ENCODE results near the gene PLA2G4E. TPM values are rescaled to one million over a fixed set of nuclear protein-coding genes. Genes with fewer than 3 reads are reported as not detected.

Gene PLA2G4E
- total RNA-seq, 2 donors from 2014 or later = 0.11 TPM; not detected in 1

DNA sequence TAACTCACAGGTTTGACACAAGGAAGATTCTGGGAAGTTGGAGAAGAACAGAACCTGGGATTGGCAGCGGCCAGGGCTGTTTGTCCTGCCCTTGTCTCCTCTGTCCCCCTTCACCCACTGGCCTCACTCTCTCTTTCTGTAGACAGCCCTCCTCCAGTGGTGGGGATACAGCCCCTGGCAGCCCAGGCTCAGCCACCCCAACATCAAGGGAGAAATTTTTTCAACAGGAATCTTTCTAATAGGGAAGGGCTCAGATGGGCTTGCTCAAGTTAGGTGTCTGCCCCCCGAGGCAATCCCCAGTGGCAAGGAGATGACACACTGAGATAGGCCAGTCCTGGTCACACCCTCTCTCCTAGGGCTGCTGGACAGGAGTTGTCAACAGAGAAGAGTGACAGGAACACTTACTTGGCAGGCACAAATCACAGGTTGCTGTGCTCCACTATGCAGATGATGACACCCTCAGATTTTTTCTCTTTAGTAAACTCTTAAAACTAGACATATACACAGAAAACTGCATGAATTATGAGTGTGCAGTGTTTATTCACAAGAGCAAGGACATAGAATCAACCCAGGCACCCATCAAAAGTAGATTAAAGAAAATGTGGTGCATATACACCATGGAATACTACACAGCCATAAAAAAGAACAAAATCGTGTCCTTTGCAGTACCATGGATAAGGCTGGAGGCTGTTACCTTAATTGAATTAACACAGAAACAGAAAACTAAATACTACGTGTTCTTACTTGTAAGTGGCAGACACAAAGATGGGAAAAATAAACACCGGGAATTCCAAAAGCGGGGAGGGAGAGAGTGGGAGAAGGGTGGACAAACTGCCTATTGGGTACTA, 37.2 kb upstream of the PLA2G4E start:
- Histone ChIP-seq H3K27me3 (no peaks in the 10 kb centered on the region), H3K36me3 (no peaks in the 10 kb centered on the region), H3K27ac (no peak overlapping the region), H3K4me1 (peaks cover 0 to 20% of the 10 kb centered on the region in 2 donors), H3K4me3 (no peak overlapping the region), H3K9me3 (no peaks in the 10 kb centered on the region)
- TF ChIP-seq, protein P1, sequence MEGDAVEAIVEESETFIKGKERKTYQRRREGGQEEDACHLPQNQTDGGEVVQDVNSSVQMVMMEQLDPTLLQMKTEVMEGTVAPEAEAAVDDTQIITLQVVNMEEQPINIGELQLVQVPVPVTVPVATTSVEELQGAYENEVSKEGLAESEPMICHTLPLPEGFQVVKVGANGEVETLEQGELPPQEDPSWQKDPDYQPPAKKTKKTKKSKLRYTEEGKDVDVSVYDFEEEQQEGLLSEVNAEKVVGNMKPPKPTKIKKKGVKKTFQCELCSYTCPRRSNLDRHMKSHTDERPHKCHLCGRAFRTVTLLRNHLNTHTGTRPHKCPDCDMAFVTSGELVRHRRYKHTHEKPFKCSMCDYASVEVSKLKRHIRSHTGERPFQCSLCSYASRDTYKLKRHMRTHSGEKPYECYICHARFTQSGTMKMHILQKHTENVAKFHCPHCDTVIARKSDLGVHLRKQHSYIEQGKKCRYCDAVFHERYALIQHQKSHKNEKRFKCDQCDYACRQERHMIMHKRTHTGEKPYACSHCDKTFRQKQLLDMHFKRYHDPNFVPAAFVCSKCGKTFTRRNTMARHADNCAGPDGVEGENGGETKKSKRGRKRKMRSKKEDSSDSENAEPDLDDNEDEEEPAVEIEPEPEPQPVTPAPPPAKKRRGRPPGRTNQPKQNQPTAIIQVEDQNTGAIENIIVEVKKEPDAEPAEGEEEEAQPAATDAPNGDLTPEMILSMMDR (IDR thresholded peaks at IDR 0.05) = no peak
- DNase-seq (ENCODE audit: low spot score) = peak; percentile 54

DNA sequence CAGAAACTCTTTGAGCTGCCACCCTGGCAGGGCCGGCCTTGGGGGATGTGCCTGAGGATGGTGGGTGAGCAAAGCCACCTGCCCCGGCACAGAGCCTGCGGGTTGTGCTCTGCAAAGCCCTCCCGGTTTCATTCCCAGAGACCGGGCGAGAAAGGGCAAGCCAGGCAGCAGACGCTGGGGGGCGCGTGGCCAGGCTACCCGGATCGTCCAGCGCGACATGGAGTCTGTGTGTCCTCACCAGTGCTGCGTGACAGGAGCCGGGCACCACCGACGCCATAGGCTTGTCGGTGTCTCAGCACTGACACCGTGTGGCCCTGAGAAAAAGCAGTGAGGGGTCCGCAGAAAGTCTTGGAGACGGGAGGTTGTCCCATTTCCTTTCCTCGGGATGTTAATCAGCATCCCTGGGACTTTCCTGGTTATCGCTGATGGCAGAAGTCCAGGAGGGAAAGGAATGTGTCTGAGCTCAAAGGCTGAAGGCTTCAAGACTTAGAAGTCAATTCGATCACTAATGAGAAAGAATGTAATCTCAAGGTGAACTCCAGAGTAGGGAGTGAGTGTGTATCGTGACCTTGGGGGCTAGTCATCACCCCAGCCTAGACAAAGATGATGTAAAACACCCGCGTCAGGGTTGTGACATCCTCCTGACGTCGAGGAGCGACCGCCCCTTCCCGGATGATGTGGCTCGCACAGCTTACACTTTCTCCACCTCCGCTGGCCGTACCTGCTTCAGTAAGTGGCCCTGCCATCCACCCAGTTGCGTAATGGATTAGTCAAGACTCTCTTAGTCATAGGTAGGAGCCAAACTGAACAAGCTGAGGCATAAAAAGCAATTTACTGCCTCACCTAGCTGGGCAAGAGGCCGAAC, 36.3 kb upstream of the PLA2G4E start:
- peak overlapping the region in 1 of 2 donors; percentile 25 for H3K4me3 ChIP-seq
- H3K27me3 ChIP-seq = no peaks in the 10 kb centered on the region
- no peaks in the 10 kb centered on the region for H3K36me3 ChIP-seq
- no peaks in the 10 kb centered on the region for H3K9me3 ChIP-seq
- no peak overlapping the region for H3K27ac ChIP-seq
- DNase-seq (ENCODE audit: low spot score) = peak; percentile 80
- peaks cover 0 to 22% of the 10 kb centered on the region in 2 donors for H3K4me1 ChIP-seq
- TF ChIP-seq, protein P1 (IDR thresholded peaks at IDR 0.05) = peak; percentile 59 to 81

DNA sequence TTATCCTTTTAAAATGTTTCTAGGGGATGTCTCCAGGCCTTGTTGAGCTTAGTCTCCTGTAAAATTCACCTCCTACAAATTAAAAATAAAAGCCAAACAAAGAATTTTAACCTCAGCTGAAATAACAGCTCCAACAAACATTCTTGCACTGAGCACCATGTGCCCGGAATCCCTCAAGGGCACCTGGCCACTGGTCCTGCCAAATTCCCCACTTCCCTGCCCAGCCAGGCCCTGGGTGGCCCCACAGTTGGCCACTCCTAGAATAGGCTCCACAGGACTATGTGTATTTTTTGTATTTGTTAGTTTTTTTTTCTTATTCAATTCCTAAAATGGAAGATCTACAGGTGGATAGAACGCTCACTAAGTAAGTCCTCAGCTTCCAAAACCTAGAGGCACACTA, 33.1 kb upstream of the PLA2G4E start:
- H3K27ac ChIP-seq = peak overlapping the region in 1 of 2 donors; percentile 52
- H3K4me3 ChIP-seq = no peak overlapping the region
- no peaks in the 10 kb centered on the region for H3K36me3 ChIP-seq
- no peaks in the 10 kb centered on the region for H3K9me3 ChIP-seq
- peaks cover 0 to 36% of the 10 kb centered on the region in 2 donors for H3K4me1 ChIP-seq
- no peak for DNase-seq (ENCODE audit: low spot score)
- TF ChIP-seq, protein P1 (IDR thresholded peaks at IDR 0.05) = no peak
- no peaks in the 10 kb centered on the region for H3K27me3 ChIP-seq

DNA sequence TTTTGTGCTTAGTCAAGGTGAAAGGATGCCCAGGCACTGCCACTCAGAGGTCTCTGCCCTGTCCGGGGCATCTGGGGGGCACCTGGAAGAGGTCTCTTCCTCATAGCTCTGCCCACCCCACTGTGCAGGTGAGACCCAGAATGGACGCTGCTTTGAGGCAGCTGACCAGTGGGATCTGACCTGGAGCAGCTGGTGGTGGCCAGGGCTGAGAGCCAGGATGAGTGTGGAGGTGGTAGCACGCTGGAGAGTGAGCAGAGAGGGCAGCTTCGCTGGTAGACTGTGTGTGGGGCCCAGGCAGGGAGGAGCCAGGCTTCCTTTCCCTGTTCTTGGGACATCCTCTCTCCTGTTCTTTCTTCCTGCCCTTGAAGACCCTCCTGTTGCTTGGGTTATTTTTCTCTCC, 32.2 kb upstream of the PLA2G4E start:
- H3K27me3 ChIP-seq = no peaks in the 10 kb centered on the region
- H3K27ac ChIP-seq = peak overlapping the region in 1 of 2 donors; percentile 52
- no peak for DNase-seq (ENCODE audit: low spot score)
- TF ChIP-seq, protein P1 (IDR thresholded peaks at IDR 0.05) = no peak
- H3K4me1 ChIP-seq = peaks cover 0 to 36% of the 10 kb centered on the region in 2 donors
- no peaks in the 10 kb centered on the region for H3K36me3 ChIP-seq
- H3K4me3 ChIP-seq = no peak overlapping the region
- H3K9me3 ChIP-seq = no peaks in the 10 kb centered on the region

DNA sequence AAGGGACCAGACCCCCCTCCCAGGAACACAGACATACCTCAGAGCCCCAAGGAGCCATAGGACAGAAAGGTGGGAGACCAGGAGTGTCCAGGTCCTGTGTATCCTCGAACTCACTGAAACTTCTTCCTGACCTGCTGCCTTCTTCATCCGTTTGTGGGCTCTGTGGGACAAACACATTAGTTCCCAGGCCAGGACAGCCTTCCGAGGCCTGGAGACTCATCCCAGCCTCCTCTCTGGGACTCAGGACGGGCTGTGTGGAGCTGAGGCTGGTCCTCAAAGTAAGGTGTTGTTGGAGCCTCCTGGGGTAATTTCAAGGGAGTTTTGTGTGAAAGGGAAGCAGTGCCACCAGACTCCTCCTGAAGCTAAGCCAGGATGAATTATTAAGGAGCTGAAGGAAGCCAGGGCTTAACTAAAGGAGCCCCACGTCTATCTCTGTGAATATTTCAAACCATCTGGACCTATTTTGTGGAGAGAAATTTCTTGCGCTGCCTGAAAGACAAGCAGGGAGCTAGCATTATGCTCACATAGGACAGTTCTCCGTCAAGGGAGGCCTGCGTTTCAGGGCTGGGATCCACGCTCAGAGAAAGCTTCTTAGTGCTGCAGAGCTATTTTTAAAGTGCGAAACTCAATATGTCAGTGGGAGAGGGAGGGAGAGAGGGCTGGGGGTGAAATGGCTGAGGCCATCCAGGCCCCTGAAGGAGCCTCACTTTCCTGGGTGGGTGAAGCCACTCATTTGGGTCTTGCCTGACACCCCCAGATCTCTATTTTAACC, 29.8 kb upstream of the PLA2G4E start:
- Histone ChIP-seq H3K9me3 (no peaks in the 10 kb centered on the region), H3K27ac (peak overlapping the region; percentile 80 to 86), H3K27me3 (no peaks in the 10 kb centered on the region), H3K4me1 (peaks cover 0 to 24% of the 10 kb centered on the region in 2 donors), H3K4me3 (no peak overlapping the region), H3K36me3 (no peaks in the 10 kb centered on the region)
- TF ChIP-seq, protein P1 (IDR thresholded peaks at IDR 0.05) = no peak
- DNase-seq (ENCODE audit: low spot score) = no peak

All from right atrium auricular region (tissue), 2 donors.